HG03442 (cell line): ENCODE results near the gene TGIF2LX.
"Not testable (repeated sequence)": the region's sequence is repeated elsewhere in the genome, so short reads cannot be mapped to it uniquely, and the experiment has no call there.

Experiments used
- ATAC-seq: cut with Tn5 transposase; IDR thresholded peaks from one replicate; pipeline ENCODE4 v1.9.1; 2021; ENCODE audit warnings: mild to moderate bottlenecking, moderate library complexity; ENCODE audit not compliant: unreplicated experiment

The TGIF2LX gene

DNA sequence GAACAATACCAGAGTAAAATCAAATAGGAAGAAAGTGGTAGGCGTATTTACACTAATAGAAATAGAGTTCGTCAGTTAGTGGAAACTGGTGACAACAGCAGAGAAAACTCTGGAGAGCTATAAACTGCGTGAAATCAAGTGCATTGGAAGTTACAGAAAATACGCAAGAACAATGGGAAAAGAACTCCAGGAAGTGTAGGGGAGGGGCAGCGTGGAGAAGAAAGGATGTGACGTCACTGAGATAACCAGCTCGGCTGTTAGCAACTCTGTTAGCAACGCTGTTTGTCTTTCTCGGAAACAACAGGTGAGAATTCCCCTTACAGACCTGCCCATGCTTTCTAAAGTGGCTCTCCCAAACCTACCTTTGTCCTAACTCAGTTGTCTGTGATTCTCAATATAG is at the start of gene TGIF2LX:
Gene TGIF2LX, plus strand, starts transcription at position 244 of the 400 bp plus-strand sequence. CDS start 178 bp downstream, outside the sequence.
- not testable (repeated sequence) for ATAC-seq

DNA sequence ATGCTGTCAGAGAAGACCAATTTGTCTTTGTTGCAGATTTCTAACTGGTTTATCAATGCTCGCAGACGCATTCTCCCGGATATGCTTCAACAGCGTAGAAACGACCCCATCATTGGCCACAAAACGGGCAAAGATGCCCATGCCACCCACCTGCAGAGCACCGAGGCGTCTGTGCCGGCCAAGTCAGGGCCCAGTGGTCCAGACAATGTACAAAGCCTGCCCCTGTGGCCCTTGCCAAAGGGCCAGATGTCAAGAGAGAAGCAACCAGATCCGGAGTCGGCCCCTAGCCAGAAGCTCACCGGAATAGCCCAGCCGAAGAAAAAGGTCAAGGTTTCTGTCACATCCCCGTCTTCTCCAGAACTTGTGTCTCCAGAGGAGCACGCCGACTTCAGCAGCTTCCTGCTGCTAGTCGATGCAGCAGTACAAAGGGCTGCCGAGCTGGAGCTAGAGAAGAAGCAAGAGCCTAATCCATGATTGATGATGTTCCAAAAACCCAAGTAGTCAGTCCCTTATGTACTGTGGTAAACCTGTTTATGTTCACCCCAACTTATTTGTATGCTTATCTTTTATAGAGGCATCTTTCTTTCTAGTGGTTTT is 728 bp downstream of the TGIF2LX start:
- ATAC-seq: not testable (repeated sequence)

DNA sequence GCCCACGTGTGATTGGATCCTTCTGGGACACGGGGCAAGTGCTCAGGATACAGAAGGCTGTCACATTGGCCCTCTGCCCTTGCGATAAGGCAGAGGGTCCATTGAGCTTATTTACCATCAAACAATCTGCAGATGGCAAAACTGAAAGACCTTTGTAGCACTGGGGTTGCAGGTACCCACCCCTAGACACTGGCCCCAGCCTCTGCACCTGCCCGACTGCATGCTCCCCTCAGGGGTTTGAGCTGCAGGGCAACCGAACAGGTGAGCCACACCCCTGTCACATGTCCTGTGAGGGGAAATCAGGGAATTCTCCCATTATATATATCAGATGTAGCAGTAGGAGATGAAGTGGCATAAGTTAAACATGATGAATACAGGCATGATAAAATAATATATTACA is 21.4 kb downstream of the TGIF2LX start:
- ATAC-seq: not testable (repeated sequence)

GRCh38 chrX:89965588-89965987 is 43.9 kb downstream of the TGIF2LX start:
- ATAC-seq: not testable (repeated sequence)
